ENCODE data around the gene CAMSAP2.

GRCh38 chr1:200693327-200693726 is 45.4 kb upstream of the CAMSAP2 start:
- no peak for TF ChIP-seq CTCF (IDR thresholded peaks at IDR 0.05; ENCODE audit: insufficient read depth, low read length, poor library complexity, severe bottlenecking)
- TF ChIP-seq EZH2phosphoT487 (conservative IDR thresholded peaks at IDR 0.05; ENCODE audit: low read length), result no peak

Measured in SU-DHL-6 (cell line).